Sigmoid colon (tissue), 7 donors: ENCODE measurements around the gene SELENON. TPM values are rescaled to one million over a fixed set of nuclear protein-coding genes. Genes with fewer than 3 reads are reported as not detected.

ENCODE experiments used
- DNase-seq: peaks from one replicate; pipeline ENCODE4 v3.0.0-alpha.2; 2019
- H3K27ac ChIP-seq, 4 donors: fragments of 200-600 bp; sonication (generic); one replicate each; pipeline ENCODE4 v1.5.1; 2016 to 2019; ENCODE audit warnings: mild to moderate bottlenecking in 1 of 4
- H3K27me3 ChIP-seq, 3 donors: fragments of 200-600 bp; sonication (generic); one replicate each; pipeline ENCODE4 v1.5.1; 2019; ENCODE audit warnings: mild to moderate bottlenecking in 1 of 3
- H3K36me3 ChIP-seq, 4 donors: fragments of 200-600 bp; sonication (generic); one replicate each; pipeline ENCODE4 v1.5.1; 2016 to 2019
- H3K4me1 ChIP-seq, 4 donors: fragments of 200-600 bp; sonication (generic); one replicate each; pipeline ENCODE4 v1.5.1; 2017 to 2019
- H3K4me3 ChIP-seq, 4 donors: fragments of 200-600 bp; sonication (generic); one replicate each; pipeline ENCODE4 v1.5.1; 2017 to 2019; ENCODE audit warnings: mild to moderate bottlenecking in 2 of 4, moderate library complexity in 1 of 4
- H3K9me3 ChIP-seq, 4 donors: fragments of 200-600 bp in 3 of 4; sonication (generic) in 3 of 4; one replicate each; pipeline versions ENCODE4 v1.5.1 to v1.6.1; 2013 to 2019
- POLR2AphosphoS5 ChIP-seq, 4 donors: sonication (generic); formaldehyde crosslinking; IDR thresholded peaks; one replicate each; pipeline ENCODE4 v1.6.1; 2017; ENCODE audit warnings: antibody characterized with exemption in 4 of 4
- WGBS, 2 donors: extraction: QIAGEN DNeasy Blood & Tissue Kit; methylation state at CpG; one replicate each; pipeline ENCODE4 v1.1.7; 2013; 5-methylcytosine and 5-hydroxymethylcytosine counted together
- intact Hi-C: fragments of 100-400 bp; cut with DNase I; formaldehyde crosslinking; loops from one replicate; pipeline ENCODE4 v1.15.1; 2023
- polyA plus RNA-seq, 3 donors: library from polyadenylated mRNA; stranded (reverse); fragments of 200-250 nt; gene quantifications; one replicate each; pipeline ENCODE4 v1.2.3, GENCODE V29; 2013
- total RNA-seq, 4 donors: library from RNA; depleted of rRNA; stranded (reverse); fragments of >200 nt; gene quantifications; one replicate each; pipeline ENCODE4 v1.1.0, GENCODE V29; 2016
- donor health status: healthy with polysubstance abuse.
- donor health status: Bipolar disorder and iron deficiency.
- donor health status: healthy.

Gene SELENON
- total and polyA plus RNA-seq, 7 donors = 4.6 to 37.4 (median 15.7) TPM

- Histone ChIP-seq H3K4me1 (peaks cover 0 to 12% (median 10%) of the 10 kb centered on the region in 4 donors), H3K4me3 (no peak overlapping the region), H3K27ac (no peak overlapping the region), H3K9me3 (no peaks in the 10 kb centered on the region), H3K36me3 (peaks cover 0 to 27% (median 3%) of the 10 kb centered on the region in 4 donors), H3K27me3 (no peaks in the 10 kb centered on the region)
- peak; percentile 25 for DNase-seq
- 28 to 64% methylated on average over 9 of the region's 9 CpGs for WGBS, 2 donors
- intact Hi-C loops = no loop called here
- no peak for TF ChIP-seq POLR2AphosphoS5 (IDR thresholded peaks at IDR 0.05)
These were observed 67.4 kb downstream of the SELENON start for GRCh38 chr1:25867210-25867991.

Other genes with a start within 250 kb of the SELENON start
- 10 to 100 TPM; 12.8 to 32.1 (median 22.9) TPM for gene MAN1C1, start 183.4 kb upstream of the SELENON start, total RNA-seq
- gene MAN1C1, start 183.4 kb upstream of the SELENON start, polyA plus RNA-seq = 1 to 10 TPM in 2 of 3 donors, under 1 TPM in 1; 0.69 to 7.4 (median 3.6) TPM
- 100 to 1,000 TPM; 106 to 150 (median 121) TPM for gene MTFR1L, start 19.8 kb downstream of the SELENON start, total RNA-seq
- gene MTFR1L, start 19.8 kb downstream of the SELENON start, polyA plus RNA-seq = 10 to 100 TPM; 26.1 to 38.4 (median 36.1) TPM
- gene AUNIP, start 59.3 kb downstream of the SELENON start, total RNA-seq = not detected
- 1 to 10 TPM in 1 of 3 donors, under 1 TPM in 1, not detected in 1; 0.46 to 1.9 TPM for gene AUNIP, start 59.3 kb downstream of the SELENON start, polyA plus RNA-seq
- 1 to 10 TPM; 4.3 to 9.4 (median 6.4) TPM for gene PAQR7, start 75.5 kb downstream of the SELENON start, total RNA-seq
- 1 to 10 TPM in 2 of 3 donors, under 1 TPM in 1; 0.92 to 3.0 (median 1.2) TPM for gene PAQR7, start 75.5 kb downstream of the SELENON start, polyA plus RNA-seq
- 10 to 100 TPM; 30.7 to 37.5 (median 36.3) TPM for gene STMN1, start 106.2 kb downstream of the SELENON start, total RNA-seq
- 100 to 1,000 TPM in 1 of 3 donors, 10 to 100 TPM in 2; 61.3 to 175 (median 97.1) TPM for gene STMN1, start 106.2 kb downstream of the SELENON start, polyA plus RNA-seq
- gene PAFAH2, start 197.9 kb downstream of the SELENON start, total RNA-seq = 10 to 100 TPM in 2 of 4 donors, 1 to 10 TPM in 2; 6.7 to 12.2 (median 9.8) TPM
- 10 to 100 TPM; 19.2 to 36.1 (median 19.3) TPM for gene PAFAH2, start 197.9 kb downstream of the SELENON start, polyA plus RNA-seq
- 1 to 10 TPM in 3 of 4 donors, under 1 TPM in 1; 0.99 to 1.5 (median 1.1) TPM for gene EXTL1, start 221.6 kb downstream of the SELENON start, total RNA-seq
- under 1 TPM in 2 of 3 donors, not detected in 1; under 0.01 to 0.39 TPM for gene EXTL1, start 221.6 kb downstream of the SELENON start, polyA plus RNA-seq
- gene SLC30A2, start 245.9 kb downstream of the SELENON start, total RNA-seq = under 1 TPM in 1 of 4 donors, not detected in 3; 0.16 TPM
- gene SLC30A2, start 245.9 kb downstream of the SELENON start, polyA plus RNA-seq = under 1 TPM in 2 of 3 donors, not detected in 1; 0.07 to 0.92 TPM